Muscle of back (tissue), 11 donors: ENCODE data around the gene NCCRP1. TPM values are rescaled to one million over a fixed set of nuclear protein-coding genes. Genes with fewer than 3 reads are reported as not detected.

Experiments
- DNase-seq, 3 donors: peaks; one replicate each; pipeline versions ENCODE4 v3.0.0 to v3.0.0-alpha.2; 2013
- polyA plus RNA-seq, 10 donors: library from polyadenylated mRNA; unstranded; fragments of 120-200 nt; gene quantifications; one replicate each; pipeline ENCODE4 v1.2.1, GENCODE V29; 2013; ENCODE audit not compliant: insufficient read length in 10 of 10

Gene NCCRP1
- polyA plus RNA-seq, 10 donors, result 0.08 to 2.1 (median 0.13) TPM; not detected in 5

DNA sequence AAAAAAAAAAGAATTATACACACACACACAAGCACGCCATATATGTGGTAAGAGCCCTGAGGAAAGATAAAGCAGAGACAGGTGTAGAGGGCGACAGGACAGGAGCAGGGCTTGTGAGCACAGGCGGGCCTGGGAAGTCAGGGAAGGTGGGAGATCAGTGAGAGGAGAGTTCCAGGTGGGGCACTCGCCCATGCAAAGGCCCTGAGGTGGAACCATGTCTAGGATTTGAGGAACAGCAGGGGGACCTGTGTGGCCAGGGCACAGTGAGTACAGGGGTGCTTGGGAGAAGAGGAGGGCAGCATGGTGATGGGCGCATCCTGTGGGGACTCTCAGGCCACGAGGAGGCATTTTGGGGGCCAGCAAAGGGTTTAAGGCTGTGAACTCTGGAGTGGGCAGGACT is 32.5 kb upstream of the NCCRP1 start:
- no peak for DNase-seq

DNA sequence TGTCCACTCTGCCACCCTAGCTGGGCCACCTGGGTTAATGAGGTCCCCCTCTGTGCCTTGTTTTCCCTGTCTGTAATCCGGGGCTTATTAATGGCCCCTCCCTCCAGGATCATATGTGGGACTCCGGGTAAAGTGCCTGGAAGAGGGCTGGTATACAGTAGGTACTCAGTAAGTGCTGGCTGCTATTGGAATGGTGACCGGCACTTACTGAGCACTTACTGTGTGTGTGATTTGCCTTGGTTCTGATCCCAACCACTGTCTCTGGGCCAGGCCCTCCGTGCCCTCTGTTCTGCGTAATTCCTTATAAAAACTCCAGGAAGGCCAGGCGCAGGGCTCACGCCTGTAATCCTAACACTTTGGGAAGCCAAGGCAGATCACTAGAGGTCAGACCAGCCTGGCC is 30.9 kb upstream of the NCCRP1 start:
- DNase-seq, result no peak

DNA sequence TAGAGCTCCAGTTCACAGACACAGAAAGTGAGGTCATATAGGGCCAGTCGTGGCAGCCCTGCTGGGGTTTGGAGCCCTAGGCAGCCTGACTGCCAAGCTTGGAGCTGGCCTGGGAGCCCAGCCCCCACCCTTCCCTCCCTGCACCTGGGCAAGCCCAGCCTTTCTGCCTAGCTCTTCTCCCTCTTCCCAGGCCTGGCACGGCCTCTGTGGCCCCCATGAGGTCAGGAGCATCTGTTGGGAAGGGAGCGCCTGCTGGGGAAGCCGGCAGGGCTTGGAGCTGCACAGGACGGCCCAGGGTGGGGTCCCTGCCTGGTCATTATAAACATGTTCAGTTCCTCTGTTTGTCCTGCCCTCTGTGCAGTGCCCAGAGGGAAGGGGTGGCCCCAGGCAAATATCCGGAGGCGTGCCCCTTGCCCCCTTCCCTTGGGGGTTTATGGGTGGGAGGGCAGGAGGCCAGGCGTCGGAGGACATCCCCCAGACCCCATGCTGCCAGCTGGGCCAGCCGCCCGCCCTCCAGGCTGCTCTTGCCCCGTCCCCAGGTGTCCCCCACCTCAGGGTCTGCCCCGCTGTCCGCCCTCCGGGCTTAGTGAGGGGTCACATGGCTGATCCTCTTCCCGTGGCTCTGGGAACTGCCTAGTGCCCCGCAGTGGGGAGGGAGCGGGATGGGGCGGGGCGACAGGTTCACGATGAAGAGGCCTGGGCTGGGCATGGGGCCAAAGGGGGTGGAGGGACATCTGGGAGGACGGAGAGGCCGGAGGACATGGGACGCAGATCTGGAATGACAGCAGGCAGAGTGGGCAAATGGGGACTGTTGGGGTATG is 30.0 kb upstream of the NCCRP1 start:
- peak in 2 of 3 donors; percentile 49 to 69 for DNase-seq

DNA sequence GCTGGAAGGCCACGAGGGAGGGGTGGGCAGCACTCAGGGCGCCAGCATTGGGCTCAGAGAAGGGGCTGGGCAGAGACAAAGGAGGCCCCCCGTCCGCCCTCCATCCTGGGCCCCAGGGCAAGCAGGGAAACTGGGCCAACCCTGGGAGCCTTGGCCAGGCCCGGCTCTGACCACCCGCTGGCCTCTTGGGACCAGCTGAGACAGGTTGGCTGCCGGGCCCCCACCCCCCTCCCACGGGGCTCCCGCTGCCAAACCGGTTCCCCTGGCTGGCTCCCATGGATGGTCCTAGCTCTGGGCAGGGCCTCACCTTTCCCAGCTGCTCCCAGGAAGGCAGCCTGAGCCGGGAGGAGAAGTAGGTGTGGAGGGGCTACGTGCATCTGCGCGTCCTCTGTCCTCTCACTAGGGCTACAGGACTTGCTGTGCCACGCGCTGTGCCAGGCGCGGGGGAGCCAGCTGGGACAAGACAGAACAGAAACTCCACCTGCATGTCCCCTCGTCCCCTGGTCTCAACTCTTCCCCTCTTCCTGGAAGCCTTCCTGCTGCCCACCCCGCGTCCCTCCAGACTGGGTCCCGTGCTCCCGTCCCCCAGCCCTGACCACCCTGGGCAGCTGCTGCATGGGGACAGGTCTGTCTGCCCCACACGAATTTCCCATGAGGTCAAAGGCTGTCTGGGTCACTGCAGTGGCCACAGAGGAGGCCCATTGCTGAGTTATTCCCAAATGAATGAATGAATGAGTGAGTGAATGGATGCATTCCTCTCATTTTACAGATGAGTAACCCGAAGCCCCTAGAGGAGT is 29.1 kb upstream of the NCCRP1 start:
- no peak for DNase-seq

DNA sequence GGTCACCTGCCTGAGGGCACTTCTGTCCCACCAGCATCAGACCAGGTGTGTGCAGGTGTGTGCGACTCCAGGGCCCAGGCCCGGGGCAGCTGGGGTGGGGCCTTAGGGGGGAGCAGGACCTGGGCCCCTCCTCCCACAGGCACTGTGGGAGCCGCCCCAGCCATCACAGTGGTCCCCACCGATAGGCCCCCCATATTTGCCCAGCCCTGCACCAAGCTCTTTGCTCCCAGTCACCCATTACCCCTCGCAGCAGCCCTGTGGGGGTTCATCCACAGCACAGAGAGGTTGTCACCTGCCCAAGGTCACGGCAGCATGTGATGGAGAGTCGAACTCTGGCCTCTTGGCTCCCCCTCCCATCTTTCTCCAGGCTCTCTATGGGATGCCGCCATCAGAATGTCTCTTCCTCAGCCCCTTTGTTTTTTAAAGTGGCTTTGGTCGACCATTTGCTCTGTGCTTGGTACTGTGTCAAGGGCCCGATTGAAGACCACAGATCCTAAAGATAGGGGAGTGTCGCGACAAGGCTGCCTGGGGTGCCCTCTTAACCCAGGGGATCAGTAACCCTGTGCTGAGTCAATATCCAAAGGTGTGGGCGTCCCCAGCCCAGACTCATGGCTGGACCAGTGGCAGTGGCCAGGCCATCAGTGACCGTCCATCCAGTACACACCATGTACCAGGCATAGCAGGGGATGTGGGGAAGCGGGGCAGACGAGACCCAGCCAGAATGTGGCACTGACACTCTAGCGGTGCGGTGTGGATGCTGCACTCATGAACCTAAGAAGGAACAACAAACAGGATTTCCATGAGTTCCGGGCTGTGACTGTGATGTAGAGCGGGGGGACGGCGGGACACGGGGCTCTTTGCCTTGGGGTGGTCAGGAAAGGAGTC is 28.3 kb upstream of the NCCRP1 start:
- no peak for DNase-seq

DNA sequence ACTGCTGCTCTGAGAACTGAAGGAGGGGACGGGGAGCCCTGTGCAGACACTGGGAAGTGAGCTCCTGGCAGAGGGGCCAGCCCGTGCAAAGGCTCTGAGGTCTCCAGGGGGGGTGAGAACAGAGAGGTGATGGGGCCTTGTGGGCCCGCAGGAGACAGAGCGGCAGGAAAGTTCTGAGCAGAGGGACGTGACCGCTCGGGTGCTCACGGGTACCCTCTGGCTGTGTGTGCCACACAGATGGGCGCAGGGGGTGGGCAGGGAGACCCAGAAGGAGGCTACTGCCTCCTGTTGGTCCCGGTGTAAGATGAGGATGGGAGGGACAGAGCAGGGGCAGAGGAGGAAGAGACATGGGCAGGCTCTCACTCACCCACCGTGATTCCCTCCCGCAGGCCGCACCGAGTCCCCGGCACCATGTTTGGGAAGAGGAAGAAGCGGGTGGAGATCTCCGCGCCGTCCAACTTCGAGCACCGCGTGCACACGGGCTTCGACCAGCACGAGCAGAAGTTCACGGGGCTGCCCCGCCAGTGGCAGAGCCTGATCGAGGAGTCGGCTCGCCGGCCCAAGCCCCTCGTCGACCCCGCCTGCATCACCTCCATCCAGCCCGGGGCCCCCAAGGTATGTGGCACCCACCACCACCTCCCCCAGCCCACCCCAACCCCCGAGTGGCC is 27.5 kb upstream of the NCCRP1 start:
- DNase-seq, result no peak

DNA sequence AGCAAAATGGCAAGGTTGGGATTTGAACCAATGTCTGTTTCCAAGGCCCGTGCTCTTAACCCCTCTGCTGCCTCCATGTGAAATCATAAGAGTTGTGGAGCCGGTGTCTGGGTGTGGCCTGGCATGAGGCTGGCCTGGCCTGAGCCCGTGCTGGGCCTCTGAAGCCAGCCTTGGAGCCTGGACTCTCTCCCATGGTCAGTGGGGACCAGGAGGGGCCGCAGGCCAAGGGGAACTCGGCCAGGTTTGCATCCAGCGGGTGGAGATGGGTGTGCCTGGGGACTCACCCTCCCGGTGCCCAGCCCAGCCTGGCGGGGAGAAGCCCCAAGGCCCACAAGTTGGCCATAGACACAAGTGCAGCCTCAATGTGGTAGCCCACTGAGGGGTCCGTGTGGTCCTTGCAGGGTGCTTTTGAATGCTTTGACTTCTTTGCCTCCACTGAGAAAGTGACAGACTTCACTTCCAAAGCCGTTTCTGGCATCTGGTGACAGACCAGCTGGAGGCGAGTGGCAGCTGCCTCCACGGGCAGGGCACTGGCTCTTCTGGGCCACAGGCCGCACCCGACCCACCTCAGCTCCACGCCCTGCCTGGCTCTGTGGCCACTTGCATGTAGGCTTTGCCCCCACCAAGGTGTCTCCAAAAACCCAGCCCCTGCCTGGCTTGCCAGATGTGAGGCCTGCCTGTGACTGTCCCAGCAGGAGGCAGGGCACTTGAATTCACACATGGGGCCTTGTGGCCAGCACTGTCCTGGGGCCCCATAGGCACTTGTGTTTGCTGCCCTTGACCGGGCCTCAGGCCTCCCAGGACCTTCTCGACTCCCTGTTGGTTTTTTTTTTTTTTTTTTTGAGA is 26.2 kb upstream of the NCCRP1 start:
- DNase-seq, result no peak

DNA sequence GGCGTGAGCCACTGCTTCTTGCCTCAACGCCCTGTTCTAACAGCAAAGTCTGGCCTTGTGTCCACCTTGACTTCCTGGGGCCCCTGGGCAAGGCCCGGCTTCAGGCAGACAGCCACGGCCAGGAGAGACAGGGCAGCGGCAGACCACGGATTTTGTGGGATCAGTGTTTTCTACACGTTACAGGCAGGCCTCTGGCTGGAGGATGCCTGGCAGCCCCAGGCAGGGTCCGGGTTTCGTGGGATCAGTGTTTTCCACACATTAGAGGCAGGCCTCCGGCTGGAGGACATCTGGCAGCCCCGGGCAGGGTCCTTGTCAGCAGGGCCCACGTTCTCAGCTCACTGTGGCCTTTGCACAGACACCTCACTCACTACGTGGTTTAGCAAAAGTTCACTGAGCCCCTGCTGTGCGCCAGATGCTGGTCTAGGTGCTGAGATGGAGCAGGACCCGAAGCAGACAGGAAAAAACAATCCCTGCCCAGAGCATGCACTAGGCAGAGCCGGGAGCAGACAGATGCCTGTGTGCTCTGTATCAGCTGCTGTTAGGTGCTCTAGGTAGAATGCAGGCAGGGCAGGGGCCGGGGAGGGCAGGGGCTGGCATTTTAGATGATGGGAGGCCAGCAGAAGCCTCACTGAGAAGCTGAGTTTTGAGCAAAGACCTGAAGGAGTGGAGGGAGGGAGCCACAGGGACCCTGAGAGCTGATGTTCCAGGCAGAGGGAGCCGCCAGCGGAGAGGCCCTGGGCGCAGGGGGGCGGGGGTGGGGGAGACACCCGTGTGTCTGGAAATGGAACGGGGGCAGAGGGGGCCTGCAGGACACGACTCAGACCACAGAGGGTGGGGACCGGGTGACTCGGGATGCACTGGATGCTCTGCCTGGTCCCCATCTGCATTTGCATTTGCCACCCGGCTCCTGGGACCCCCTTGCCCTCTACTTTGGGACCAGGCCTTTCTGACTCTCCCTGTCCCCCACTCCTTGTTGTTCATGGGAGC is 25.0 kb upstream of the NCCRP1 start:
- DNase-seq, result no peak

DNA sequence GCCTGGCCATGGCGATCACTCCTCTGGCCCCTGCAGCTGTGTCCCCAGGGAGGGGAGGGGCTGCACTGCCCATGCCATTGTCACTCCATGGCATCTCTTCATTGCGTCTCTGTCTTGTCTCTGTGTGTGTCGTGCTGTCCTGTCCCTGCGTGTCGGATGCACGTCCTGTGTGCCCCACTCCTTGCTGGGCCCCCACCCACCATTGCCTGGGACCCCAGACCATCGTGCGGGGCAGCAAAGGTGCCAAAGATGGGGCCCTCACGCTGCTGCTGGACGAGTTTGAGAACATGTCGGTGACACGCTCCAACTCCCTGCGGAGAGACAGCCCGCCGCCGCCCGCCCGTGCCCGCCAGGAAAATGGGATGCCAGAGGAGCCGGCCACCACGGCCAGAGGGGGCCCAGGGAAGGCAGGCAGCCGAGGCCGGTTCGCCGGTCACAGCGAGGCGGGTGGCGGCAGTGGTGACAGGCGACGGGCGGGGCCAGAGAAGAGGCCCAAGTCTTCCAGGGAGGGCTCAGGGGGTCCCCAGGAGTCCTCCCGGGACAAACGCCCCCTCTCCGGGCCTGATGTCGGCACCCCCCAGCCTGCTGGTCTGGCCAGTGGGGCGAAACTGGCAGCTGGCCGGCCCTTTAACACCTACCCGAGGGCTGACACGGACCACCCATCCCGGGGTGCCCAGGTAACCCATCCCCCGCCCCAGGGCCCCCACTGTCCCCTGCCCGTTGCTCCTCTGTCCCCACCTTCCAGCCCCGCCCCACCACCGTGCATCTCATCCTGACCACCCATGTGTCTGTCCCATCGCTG is 23.9 kb upstream of the NCCRP1 start:
- no peak for DNase-seq

DNA sequence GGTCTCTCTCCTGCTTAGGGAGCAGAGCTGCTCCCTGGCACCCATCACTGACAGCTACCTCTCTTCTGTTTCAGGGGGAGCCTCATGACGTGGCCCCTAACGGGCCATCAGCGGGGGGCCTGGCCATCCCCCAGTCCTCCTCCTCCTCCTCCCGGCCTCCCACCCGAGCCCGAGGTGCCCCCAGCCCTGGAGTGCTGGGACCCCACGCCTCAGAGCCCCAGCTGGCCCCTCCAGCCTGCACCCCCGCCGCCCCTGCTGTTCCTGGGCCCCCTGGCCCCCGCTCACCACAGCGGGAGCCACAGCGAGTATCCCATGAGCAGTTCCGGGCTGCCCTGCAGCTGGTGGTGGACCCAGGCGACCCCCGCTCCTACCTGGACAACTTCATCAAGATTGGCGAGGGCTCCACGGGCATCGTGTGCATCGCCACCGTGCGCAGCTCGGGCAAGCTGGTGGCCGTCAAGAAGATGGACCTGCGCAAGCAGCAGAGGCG is 23.2 kb upstream of the NCCRP1 start:
- no peak for DNase-seq

DNA sequence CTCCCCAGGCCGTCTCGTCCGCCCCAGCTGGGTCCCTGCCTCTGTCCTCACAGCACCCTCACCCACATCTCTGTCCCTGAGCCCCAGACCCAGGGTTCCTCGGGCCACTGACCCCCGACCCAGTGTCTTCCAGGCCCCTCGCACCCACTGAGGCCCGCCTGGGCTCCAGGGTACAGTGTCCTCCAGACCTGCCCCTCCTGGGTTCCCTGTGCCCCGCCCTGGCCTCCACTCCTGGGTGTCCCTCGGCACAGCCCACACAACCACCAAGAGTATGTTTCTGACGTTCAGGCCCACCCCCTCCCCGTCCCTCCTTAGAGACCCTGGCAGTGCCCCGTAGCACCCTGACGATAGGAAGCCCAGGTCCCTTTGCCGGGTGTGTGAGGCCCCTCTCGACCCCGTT is 22.6 kb upstream of the NCCRP1 start:
- no peak for DNase-seq

DNA sequence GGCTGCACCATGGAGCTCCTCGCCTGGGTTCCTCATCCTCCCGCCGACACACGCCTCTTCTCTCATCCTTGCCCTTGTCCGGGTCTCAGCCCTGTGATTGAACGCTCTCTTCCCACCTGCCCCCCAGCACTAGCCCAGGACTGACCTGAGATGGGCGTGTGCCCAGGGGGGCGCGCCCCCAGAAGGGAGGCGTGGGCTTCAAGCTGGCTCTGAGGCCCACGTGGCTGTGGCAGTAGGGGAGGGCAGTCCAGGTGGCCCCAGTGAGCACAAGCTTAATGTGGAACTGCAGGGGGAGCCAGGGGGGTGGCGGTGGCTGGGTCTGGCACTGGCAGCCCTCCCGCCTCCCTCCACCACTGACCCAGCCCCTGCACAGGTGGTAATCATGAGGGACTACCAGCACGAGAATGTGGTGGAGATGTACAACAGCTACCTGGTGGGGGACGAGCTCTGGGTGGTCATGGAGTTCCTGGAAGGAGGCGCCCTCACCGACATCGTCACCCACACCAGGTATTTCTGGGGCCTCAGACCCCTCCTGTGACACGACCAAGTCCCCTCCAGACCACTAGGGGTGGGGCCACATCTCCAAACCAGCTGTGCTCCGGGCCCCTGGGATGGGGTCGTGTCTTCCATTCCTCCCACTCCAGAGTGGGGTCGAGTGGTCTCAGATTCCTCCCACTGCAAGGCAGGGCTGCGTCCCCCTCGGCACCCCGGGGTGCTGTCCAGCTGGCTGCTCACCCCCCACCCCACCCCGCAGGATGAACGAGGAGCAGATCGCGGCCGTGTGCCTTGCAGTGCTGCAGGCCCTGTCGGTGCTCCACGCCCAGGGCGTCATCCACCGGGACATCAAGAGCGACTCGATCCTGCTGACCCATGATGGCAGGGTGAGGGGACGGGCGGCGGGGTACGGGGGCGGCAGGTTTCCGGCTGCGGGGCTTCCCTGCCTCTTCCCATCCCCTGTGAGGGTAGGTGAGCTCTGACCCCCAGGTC is 21.9 kb upstream of the NCCRP1 start:
- no peak for DNase-seq

DNA sequence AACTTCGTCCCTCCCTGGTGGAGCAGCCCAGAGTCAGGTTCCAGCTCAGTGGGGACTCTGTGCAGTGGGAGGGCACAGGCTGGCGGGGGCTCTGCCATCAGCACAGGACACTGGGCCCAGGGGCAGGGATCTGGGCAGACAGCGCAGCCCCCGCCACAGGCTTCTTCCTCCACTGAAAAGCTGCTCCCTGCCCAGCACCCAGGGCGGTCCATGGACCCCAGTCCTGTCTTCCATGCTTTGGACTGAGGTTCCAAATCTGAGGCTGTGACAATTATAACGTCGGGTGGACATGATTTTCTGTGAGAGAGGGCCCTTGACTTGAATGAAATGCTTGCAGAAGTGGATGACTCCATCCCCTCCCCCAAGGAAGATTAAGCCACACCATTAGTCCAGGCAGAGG is 21.2 kb upstream of the NCCRP1 start:
- DNase-seq, result no peak

DNA sequence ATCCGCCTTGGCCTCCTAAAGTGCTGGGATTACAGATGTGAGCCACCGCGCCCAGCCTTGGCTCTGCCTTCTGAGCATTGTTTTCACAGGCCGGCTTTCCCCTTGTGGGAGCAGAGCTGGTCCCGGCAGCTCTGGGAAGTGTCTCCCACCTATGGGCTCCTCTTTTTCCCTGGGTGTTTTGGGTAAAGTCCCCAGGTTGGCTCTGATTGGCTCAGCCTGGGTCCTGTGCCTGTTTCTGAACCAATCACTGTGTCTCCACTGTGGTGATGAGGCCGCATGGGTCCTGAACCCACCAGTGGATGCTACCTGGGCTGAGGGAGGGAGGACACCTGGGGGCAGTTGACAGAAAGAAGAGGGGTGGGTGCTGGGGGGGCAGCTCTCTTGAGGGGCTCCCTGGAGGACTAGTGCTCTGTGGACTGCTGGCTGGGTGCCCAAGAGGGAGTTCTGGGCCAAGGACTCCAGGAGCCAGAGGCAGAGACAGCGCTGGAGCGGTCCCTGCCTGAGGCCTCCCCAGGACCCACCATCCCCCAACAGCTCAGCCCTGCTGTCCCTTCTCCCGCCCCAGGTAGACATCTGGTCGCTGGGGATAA is 19.6 kb upstream of the NCCRP1 start:
- DNase-seq, result no peak

DNA sequence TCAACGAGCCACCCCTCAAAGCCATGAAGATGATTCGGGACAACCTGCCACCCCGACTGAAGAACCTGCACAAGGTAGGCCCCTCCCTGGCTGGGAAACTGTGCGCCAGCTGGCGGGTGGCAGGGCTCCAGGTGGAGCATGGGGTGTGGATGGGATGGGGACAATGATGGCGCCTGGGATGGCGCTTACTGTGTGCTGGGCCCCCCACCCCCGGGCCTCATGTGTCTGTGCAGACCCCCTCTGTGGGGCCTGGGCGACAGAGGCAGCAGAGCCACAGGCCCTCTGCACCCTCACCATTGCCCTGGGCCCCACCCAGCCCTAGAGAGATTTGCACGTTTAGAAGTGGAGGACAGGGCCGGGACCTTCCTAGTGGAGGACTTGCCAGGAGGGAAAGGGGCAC is 19.0 kb upstream of the NCCRP1 start:
- DNase-seq, result no peak

DNA sequence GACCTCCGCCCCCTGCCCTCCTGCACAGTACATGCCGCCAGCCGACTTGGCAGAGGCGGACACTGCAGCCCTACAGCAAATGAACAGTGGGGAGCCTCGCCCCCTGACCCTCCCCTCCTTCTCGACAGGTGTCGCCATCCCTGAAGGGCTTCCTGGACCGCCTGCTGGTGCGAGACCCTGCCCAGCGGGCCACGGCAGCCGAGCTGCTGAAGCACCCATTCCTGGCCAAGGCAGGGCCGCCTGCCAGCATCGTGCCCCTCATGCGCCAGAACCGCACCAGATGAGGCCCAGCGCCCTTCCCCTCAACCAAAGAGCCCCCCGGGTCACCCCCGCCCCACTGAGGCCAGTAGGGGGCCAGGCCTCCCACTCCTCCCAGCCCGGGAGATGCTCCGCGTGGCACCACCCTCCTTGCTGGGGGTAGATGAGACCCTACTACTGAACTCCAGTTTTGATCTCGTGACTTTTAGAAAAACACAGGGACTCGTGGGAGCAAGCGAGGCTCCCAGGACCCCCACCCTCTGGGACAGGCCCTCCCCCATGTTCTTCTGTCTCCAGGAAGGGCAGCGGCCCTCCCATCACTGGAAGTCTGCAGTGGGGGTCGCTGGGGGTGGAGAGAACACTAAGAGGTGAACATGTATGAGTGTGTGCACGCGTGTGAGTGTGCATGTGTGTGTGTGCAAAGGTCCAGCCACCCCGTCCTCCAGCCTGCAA is 18.3 kb upstream of the NCCRP1 start:
- no peak for DNase-seq
